ENCODE data around the gene GMCL2.

Gene GMCL2

GRCh38 chr5:178150977-178151734 lies 36.0 kb downstream of the GMCL2 start:
- H3K4me1 ChIP-seq = peaks cover 3% of the 10 kb centered on the region; the same call in 1 of the 2 replicates

GRCh38 chr5:178149199-178149932 lies 37.8 kb downstream of the GMCL2 start:
- TF ChIP-seq CTCF (IDR thresholded peaks at IDR 0.05; ENCODE audit: low read depth, low read length) = no peak
- Histone ChIP-seq H3K27me3 (no peaks in the 10 kb centered on the region), H3K36me3 (peaks cover 70% of the 10 kb centered on the region), H3K4me1 (no peaks in the 10 kb centered on the region; the same call in 1 of the 2 replicates), H3K4me3 (ENCODE audit: low read depth, low read length) (no peak overlapping the region), H3K9me3 (no peaks in the 10 kb centered on the region)
- DNase-seq = no peak

More at GRCh38 chr5:178150977-178151734, 36.0 kb downstream of the GMCL2 start:
- Histone ChIP-seq H3K9me3 (no peaks in the 10 kb centered on the region), H3K36me3 (peaks cover 62% of the 10 kb centered on the region), H3K4me3 (ENCODE audit: low read depth, low read length) (no peak overlapping the region), H3K27me3 (no peaks in the 10 kb centered on the region)
- TF ChIP-seq CTCF (IDR thresholded peaks at IDR 0.05; ENCODE audit: low read depth, low read length) = peak; percentile 39
- DNase-seq = peak; percentile 29

GRCh38 chr5:178147406-178147805 lies 39.8 kb downstream of the GMCL2 start:
- Histone ChIP-seq H3K4me3 (ENCODE audit: low read depth, low read length) (no peak overlapping the region), H3K36me3 (peaks cover 85% of the 10 kb centered on the region), H3K27me3 (no peaks in the 10 kb centered on the region), H3K9me3 (no peaks in the 10 kb centered on the region), H3K4me1 (no peaks in the 10 kb centered on the region; the same call in 1 of the 2 replicates)
- TF ChIP-seq CTCF (IDR thresholded peaks at IDR 0.05; ENCODE audit: low read depth, low read length) = no peak
- no peak for DNase-seq

- no peaks in the 10 kb centered on the region for H3K9me3 ChIP-seq
- peaks cover 88% of the 10 kb centered on the region for H3K36me3 ChIP-seq
- H3K4me1 ChIP-seq = no peaks in the 10 kb centered on the region
- H3K27me3 ChIP-seq = no peaks in the 10 kb centered on the region
- H3K4me3 ChIP-seq (ENCODE audit: low read depth, low read length) = no peak overlapping the region
- peak; percentile 82 for DNase-seq
- TF ChIP-seq CTCF (IDR thresholded peaks at IDR 0.05; ENCODE audit: low read depth, low read length) = peak; percentile 86
Observed at GRCh38 chr5:178145965-178146820, 41.0 kb downstream of the GMCL2 start.

GRCh38 chr5:178143901-178144300 lies 43.3 kb downstream of the GMCL2 start:
- H3K27me3 ChIP-seq = no peaks in the 10 kb centered on the region
- TF ChIP-seq CTCF (IDR thresholded peaks at IDR 0.05; ENCODE audit: low read depth, low read length) = no peak
- peaks cover 75% of the 10 kb centered on the region for H3K36me3 ChIP-seq
- H3K4me1 ChIP-seq = no peaks in the 10 kb centered on the region
- H3K9me3 ChIP-seq = no peaks in the 10 kb centered on the region
- DNase-seq = no peak
- no peak overlapping the region for H3K4me3 ChIP-seq (ENCODE audit: low read depth, low read length)
